Muscle layer of duodenum (tissue), 2 donors: Measurements from ENCODE around the gene KIF5A.

Experiments
- H3K27ac ChIP-seq: one replicate; pipeline ENCODE4 v1.7.0; 2013; ENCODE audit warnings: mild to moderate bottlenecking, low read length
- H3K27me3 ChIP-seq: one replicate; pipeline ENCODE4 v1.7.0; 2013; ENCODE audit warnings: low read depth, mild to moderate bottlenecking, control low read depth, low read length
- H3K36me3 ChIP-seq, 2 donors: one replicate each; pipeline ENCODE4 v1.7.0; 2013; ENCODE audit warnings: low read length in 2 of 2, control low read depth in 1 of 2, mild to moderate bottlenecking in 1 of 2; ENCODE audit not compliant: insufficient read depth in 2 of 2, control insufficient read depth in 1 of 2
- H3K4me1 ChIP-seq, 2 donors: one replicate each; pipeline ENCODE4 v1.7.0; 2013; ENCODE audit warnings: low read length in 2 of 2, mild to moderate bottlenecking in 2 of 2, control low read depth in 1 of 2, moderate library complexity in 1 of 2; ENCODE audit not compliant: insufficient read depth in 2 of 2, control insufficient read depth in 1 of 2
- H3K4me3 ChIP-seq, 2 donors: one replicate each; pipeline ENCODE4 v1.7.0; 2013; ENCODE audit warnings: low read length in 2 of 2, low read depth in 1 of 2, mild to moderate bottlenecking in 1 of 2
- H3K9me3 ChIP-seq, 2 donors: one replicate each; pipeline ENCODE4 v1.7.0; 2013; ENCODE audit warnings: low read length in 2 of 2, control low read depth in 1 of 2, mild to moderate bottlenecking in 1 of 2; ENCODE audit not compliant: control insufficient read depth in 1 of 2
- donor health status: healthy.

The KIF5A gene

GRCh38 chr12:57605811-57606311, 56.0 kb downstream of the KIF5A start:
- H3K27ac ChIP-seq = peak overlapping the region; percentile 16

GRCh38 chr12:57606399-57606798, 56.6 kb downstream of the KIF5A start:
- no peak overlapping the region for H3K27ac ChIP-seq
- no peak overlapping the region for H3K4me3 ChIP-seq

More at GRCh38 chr12:57605811-57606311, 56.0 kb downstream of the KIF5A start:
- Histone ChIP-seq H3K4me1 (peaks cover 9 to 46% of the 10 kb centered on the region in 2 donors), H3K36me3 (peaks cover 16 to 35% of the 10 kb centered on the region in 2 donors), H3K27me3 (peaks cover 3% of the 10 kb centered on the region), H3K9me3 (no peaks in the 10 kb centered on the region), H3K4me3 (peak overlapping the region; percentile 64 to 86)

GRCh38 chr12:57606821-57607220, 57.0 kb downstream of the KIF5A start:
- Histone ChIP-seq H3K36me3 (peaks cover 8 to 26% of the 10 kb centered on the region in 2 donors), H3K27me3 (peaks cover 8% of the 10 kb centered on the region), H3K9me3 (no peaks in the 10 kb centered on the region), H3K4me1 (peaks cover 9 to 52% of the 10 kb centered on the region in 2 donors), H3K27ac (no peak overlapping the region), H3K4me3 (no peak overlapping the region)

More at GRCh38 chr12:57606399-57606798, 56.6 kb downstream of the KIF5A start:
- peaks cover 12 to 31% of the 10 kb centered on the region in 2 donors for H3K36me3 ChIP-seq
- peaks cover 9 to 51% of the 10 kb centered on the region in 2 donors for H3K4me1 ChIP-seq
- H3K27me3 ChIP-seq = peaks cover 8% of the 10 kb centered on the region
- H3K9me3 ChIP-seq = no peaks in the 10 kb centered on the region

GRCh38 chr12:57607958-57608663, 58.3 kb downstream of the KIF5A start:
- peaks cover 9 to 65% of the 10 kb centered on the region in 2 donors for H3K4me1 ChIP-seq
- H3K27ac ChIP-seq = no peak overlapping the region
- H3K9me3 ChIP-seq = no peaks in the 10 kb centered on the region
- H3K4me3 ChIP-seq = no peak overlapping the region
- H3K27me3 ChIP-seq = peaks cover 15% of the 10 kb centered on the region
- peaks cover 0 to 19% of the 10 kb centered on the region in 2 donors for H3K36me3 ChIP-seq

DNA sequence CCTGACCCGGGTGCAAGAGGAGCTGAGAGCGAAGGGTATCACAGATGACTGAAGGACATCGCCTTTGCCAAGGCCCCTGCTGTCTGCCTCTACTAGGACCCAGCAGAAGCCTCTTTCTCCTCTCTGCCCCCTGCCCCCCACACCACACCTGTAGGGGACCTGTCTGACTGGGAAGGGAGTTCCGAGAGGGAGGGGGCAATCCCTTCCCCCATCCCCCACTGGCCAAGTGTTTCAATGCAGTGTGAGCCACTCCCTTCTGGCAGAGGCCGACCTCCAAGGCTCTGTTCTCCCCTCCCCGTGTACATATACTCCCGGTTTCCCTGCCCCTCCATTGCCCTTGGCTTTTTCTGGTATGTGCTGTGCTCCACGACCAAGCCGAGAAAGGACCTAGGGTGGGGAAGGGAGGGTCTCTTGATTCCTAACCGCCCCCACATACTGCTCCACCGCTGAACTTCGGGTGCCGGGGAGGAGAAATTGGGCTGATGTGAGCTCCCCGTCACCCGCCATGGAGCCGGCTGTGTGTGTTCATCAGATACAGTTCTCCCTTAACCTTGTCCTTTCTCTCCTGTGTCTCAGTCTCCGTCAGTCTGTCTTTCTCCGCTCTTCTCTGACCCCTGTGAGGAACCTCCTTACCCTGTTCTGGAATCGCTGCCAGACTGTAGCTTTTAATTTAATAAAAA, 59.4 kb downstream of the KIF5A start:
- peaks cover 6 to 68% of the 10 kb centered on the region in 2 donors for H3K4me1 ChIP-seq
- H3K27me3 ChIP-seq = peaks cover 15% of the 10 kb centered on the region
- no peaks in the 10 kb centered on the region for H3K9me3 ChIP-seq
- H3K36me3 ChIP-seq = peaks cover 0 to 25% of the 10 kb centered on the region in 2 donors
- peak overlapping the region in 1 of 2 donors; percentile 33 for H3K4me3 ChIP-seq
- no peak overlapping the region for H3K27ac ChIP-seq

DNA sequence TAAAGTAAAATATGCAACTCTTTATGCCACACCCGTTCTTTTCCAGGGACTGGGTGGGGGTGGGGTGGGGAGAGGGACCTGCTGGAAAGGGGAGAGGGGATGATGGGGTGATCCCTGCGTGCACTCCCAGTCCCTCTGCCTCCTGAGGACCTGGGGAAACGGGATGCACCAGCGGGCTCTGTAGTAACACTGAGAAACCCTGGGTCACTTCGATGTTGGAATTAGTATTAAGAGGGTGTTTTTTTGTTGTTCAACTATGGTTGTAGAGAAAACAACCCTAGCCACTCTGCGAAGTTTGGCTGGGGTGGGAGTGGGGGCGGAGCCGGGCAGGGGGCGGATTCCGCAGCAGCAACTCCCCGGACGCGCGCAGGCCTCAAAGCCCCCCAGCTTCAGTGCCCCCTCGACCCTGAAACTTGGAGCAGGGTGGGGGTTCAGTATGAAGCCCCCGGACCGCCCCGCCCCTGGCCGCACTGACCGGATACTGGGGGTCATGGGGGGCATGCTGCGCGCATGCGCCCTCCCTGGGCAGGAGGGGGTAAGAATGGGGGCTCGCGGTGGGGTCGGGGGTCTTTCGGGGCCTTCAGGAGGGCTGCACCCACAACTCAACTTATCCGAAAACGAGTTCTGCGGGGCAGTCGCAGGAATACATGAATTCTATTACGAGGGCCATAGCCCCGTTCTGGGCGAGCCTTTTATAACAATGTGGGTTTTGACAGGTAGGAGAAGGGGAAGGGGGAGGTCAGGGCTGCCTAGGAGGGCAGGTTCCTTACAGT, 60.1 kb downstream of the KIF5A start:
- peaks cover 0 to 26% of the 10 kb centered on the region in 2 donors for H3K36me3 ChIP-seq
- H3K9me3 ChIP-seq = no peaks in the 10 kb centered on the region
- H3K27ac ChIP-seq = peak overlapping the region; percentile 92
- peaks cover 6 to 73% of the 10 kb centered on the region in 2 donors for H3K4me1 ChIP-seq
- H3K4me3 ChIP-seq = peak overlapping the region; percentile 53 to 74
- peaks cover 15% of the 10 kb centered on the region for H3K27me3 ChIP-seq

DNA sequence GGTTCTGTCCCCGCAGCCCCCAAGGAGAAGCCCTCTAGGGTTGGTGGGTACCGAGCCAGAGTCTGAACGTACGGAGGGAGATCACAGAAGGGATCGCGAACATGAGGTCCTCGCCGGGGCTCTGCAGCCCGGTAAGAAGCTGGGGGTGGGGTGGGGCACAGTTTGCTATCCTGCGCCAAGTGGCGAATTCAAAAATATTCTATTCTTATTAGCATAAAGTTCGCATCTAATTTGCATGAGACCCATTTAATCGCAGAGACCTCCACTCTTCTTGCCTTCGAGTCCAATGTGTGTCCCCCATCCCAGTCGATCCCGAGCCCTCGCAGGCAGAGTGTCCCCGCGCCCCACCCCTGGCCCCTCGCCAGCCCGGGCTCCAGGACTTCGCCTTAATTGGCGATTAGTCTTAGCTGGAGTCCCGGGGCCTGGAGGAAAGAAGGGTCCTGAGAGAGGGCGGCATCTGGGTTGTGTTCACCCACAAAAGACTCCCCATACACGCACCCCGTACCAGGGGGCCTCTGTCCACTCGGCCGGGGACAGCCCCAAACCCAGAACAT, 60.8 kb downstream of the KIF5A start:
- Histone ChIP-seq H3K36me3 (peaks cover 3 to 33% of the 10 kb centered on the region in 2 donors), H3K27ac (peak overlapping the region; percentile 92), H3K9me3 (no peaks in the 10 kb centered on the region), H3K4me1 (peaks cover 1 to 74% of the 10 kb centered on the region in 2 donors), H3K4me3 (peak overlapping the region; percentile 53 to 74), H3K27me3 (peaks cover 15% of the 10 kb centered on the region)

- Histone ChIP-seq H3K36me3 (peaks cover 6 to 36% of the 10 kb centered on the region in 2 donors), H3K4me1 (peaks cover 0 to 70% of the 10 kb centered on the region in 2 donors), H3K9me3 (no peaks in the 10 kb centered on the region), H3K27me3 (peaks cover 15% of the 10 kb centered on the region), H3K27ac (peak within 1 kb of the TSS; percentile 92), H3K4me3 (peak within 1 kb of the TSS; percentile 57 to 74)
Measured at GRCh38 chr12:57611108-57611826, 61.4 kb downstream of the KIF5A start, which contains the start of gene ARHGEF25. ARHGEF25 (plus strand) TSS chr12:57611435; CDS start chr12:57611895, 460 bp downstream.

GRCh38 chr12:57611827-57612710, 62.2 kb downstream of the KIF5A start:
- Histone ChIP-seq H3K4me1 (peaks cover 0 to 62% of the 10 kb centered on the region in 2 donors), H3K36me3 (peaks cover 6 to 35% of the 10 kb centered on the region in 2 donors), H3K27me3 (peaks cover 15% of the 10 kb centered on the region), H3K27ac (no peak overlapping the region), H3K4me3 (peak overlapping the region; percentile 57 to 74), H3K9me3 (no peaks in the 10 kb centered on the region)
